GM08714 (cell line): ENCODE results near the gene FAF2.

Experiments
- H3K4me3 ChIP-seq: fragments of 200-500 bp; sonication (Bioruptor generic); 2 replicates; pipeline ENCODE4 v1.5.1; 2014; ENCODE audit warnings: mild to moderate bottlenecking, low read length, inconsistent platforms
- ZNF274 ChIP-seq: IDR thresholded peaks from 2 replicates; pipeline ENCODE4 v1.6.1; 2012; ENCODE audit warnings: mild to moderate bottlenecking, low read depth, low read length

Gene FAF2

DNA sequence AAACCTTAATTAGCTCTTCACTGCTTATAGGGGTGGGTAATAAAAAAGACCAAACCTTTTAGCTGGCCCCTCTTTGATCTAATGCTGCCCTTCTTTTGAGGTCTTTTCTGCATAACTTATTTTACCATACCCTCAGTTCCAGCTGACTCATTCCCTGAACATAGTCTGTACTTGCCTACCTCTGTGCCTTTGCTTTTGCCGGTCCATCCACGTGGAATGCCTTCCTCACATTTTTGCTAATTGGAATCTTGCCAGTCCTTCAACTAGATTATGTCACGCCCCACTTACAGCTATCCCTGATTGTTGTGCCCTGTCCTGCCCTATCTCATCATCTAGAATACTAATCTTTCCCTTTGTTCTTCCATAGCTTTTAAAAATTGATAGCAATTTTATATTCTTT is 44.2 kb downstream of the FAF2 start:
- TF ChIP-seq ZNF274, result no peak
- no peak overlapping the region for H3K4me3 ChIP-seq

DNA sequence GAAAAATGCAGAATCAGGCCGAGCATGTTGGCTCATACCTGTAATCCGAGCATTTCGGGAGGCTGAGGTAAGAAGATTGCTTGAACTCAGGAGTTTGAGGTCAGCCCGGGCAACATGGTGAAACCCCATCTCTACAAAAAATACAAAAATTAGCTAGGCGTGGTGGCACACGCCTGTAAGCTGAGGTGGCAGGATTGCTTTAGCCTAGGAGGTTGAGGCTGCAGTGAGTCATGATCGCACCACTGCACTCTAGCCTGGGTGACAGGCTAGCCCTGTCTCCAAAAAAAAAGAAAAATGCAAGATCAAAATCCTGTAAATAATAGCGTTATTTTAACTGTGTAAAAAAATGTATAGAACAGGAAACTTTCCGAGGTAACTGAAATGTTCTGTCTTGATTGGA is 49.7 kb downstream of the FAF2 start:
- TF ChIP-seq ZNF274, result no peak
- H3K4me3 ChIP-seq, result no peak overlapping the region

DNA sequence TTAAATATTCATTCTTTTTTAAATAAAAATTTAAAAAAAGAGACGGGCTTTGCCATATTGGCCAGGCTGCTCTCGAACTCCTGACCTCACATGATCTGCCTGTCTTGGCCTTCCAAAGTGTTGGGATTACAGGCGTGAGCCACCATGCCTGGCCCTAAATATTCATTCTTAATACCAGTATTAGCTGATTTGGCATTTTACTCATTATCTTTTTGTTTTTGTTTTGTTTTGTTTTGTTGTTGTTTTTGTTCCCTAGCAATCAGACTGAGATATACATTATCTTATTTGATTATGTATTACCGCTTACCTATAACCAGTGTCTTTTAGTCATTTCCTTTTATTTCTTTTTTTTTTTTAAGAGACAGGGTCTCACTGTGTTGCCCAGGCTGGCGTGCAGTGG is 51.1 kb downstream of the FAF2 start:
- TF ChIP-seq ZNF274, result no peak
- H3K4me3 ChIP-seq, result no peak overlapping the region

DNA sequence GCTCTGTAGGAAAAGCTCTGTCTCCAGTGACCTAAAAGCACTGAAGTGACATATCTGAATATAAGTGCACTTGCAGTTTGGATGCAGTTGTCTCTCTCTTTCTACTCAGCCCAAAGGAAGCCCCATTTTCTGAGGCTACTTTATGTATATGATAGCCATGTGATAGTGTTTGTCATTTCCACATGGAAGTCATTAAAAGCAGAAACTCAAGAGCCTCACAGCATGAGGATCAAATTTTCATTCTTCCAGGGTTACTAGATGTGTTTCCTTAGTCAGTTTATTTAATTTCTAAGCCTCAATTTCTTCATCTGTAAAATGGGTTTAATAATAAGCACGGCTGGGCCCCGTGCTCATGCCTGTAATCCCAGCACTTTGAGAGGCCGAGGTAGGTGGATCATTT is 52.3 kb downstream of the FAF2 start:
- no peak overlapping the region for H3K4me3 ChIP-seq
- TF ChIP-seq ZNF274, result no peak

DNA sequence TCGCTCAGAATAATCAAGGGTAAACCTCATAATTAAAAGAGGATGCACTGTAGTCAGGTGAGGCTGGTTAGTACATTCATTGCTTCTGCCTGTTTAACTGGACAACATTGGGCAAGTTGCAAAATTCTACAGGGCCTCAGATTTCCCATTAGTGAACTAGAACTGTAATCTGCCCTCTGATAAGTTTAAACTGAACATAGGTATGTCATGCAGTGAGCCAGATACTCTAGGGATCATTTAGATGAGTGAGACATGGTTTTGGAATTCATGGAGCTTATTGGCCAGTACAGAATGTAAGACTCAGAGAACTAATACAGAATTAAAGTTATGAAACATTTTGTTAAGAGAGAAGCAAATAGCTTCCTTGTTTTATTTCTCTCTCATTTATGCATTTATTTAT is 53.1 kb downstream of the FAF2 start:
- TF ChIP-seq ZNF274, result no peak

DNA sequence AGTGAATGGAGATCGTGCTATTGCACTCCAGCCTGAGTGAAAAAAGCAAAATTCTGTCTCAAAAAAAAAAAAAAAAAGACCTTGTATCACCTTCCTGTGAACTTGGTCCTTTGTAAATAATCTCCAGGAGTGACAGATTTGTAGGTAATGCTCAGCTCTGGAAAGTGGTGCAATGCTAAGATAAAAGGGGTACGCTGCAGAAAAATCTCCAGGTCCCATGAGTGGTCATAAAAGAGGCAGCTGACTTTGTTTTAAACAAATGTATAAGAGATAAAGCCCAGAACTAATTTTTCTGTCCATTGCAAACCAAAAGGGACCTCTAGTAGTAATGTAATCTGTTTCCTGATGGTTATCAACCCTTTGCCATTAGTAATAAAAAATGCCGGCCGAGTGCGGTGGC is 55.3 kb downstream of the FAF2 start:
- no peak overlapping the region for H3K4me3 ChIP-seq
- no peak for TF ChIP-seq ZNF274

More for the DNA sequence above, 53.1 kb downstream of the FAF2 start:
- H3K4me3 ChIP-seq, result no peak overlapping the region

DNA sequence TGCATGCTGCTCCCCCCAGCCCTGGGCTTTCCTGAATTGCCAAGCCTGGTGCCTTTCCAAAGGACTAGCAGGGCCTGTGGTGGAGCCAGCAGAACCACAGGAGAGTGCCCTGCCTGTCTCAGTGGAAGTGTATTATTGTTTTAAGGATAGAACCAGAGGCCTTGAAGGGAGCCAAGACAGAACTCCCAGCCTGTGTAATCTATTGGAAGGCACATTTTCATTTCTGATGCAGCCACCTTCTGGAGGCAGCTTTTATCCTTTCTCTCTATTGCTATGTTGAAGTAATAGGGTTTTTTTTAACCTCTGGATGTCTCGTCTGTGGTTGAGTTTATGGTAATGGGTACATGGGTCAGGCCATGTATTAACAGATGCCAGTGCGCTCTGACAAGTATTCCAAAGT is 59.7 kb downstream of the FAF2 start:
- H3K4me3 ChIP-seq, result no peak overlapping the region
- no peak for TF ChIP-seq ZNF274

DNA sequence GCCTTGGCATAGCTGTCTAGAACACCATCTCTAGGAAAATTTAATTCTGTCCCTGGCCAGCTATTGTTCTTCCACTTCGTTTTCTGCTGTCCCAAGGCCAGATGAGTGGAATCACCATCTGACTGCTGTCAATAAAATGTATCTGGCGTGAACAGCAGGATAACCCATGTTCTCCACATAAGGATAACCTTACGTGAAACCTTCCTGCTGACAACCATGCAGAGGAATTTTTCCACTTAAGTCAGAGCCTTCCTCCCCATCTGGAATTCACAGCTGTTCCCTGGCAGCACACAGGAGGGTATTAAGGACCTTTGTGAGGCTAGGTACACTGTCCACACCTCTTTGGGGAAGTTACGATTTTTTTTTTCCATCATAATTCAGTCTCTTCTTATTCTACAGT is 60.4 kb downstream of the FAF2 start:
- TF ChIP-seq ZNF274, result no peak
- no peak overlapping the region for H3K4me3 ChIP-seq

DNA sequence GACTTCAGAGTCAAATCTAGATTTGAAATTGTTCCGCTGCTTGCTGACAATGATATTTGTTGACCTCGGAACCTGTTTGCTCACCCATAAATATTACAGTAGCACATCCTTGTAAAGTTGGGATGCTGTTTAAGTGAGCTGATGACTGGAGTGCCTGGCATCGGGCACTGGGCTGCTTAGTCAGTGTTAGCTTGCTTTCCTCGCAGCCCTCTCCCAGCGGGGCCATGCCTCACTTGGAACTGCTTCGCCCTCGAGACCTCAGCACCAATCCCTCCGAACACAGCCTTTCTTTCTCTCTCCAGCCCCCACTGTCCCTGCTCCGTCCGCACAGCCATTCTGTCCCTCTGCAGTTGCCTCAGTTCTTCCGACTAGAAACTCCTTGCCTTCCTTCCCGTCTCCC is 65.6 kb downstream of the FAF2 start:
- H3K4me3 ChIP-seq, result no peak overlapping the region

DNA sequence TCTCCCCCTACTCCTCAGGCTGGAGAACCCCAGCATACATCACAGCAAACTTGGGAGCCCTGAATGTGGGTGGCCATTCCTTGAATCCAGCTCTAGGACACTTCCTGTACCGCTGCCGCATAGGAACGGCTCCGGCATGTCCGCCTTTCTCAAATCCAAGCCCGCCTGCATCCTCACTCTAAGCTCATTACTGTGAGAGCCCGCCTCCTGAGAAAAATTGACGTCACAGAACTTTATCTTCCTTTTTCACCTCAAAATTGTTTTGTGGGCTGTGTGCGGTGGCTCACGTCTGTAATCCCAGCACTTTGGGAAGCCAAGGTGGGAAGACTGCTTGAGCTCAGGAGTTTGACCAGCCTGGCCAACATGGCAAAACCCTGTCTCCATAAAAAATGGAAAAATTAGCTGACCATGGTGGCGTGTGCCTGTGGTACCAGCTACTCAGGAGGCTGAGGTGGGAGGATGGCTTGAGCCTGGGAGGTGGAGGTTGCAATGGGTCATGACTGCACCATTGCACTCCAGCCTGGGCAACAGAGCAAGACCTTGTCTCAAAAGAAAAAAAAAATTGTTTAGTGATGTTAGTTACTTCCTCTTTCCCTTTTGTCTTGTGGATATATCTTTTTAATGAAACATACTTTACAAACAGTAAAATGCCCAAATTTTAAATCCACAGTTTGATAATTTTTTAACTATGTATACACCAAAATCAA is 66.2 kb downstream of the FAF2 start:
- H3K4me3 ChIP-seq, result no peak overlapping the region
- no peak for TF ChIP-seq ZNF274

More for the DNA sequence above, 65.6 kb downstream of the FAF2 start:
- TF ChIP-seq ZNF274, result no peak

DNA sequence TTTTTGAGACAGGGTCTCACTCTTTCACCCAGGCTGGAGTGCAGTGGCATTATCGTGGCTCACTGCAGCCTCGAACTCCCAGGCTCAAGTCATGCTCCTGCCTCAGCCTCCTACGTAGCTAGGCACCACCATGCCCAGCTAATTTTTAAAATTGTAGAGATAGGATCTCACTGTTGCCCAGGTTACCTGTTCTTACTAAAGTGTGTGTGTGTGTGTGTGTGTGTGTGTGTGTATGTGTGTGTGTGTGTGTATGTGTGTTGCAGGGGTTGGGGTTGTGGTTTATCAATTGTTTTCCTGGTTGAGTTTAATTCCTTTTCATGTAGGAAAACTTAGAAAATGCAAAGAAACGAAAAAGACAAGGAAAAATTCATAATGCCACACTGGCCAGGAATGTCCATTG is 67.2 kb downstream of the FAF2 start:
- H3K4me3 ChIP-seq, result no peak overlapping the region
- TF ChIP-seq ZNF274, result no peak

DNA sequence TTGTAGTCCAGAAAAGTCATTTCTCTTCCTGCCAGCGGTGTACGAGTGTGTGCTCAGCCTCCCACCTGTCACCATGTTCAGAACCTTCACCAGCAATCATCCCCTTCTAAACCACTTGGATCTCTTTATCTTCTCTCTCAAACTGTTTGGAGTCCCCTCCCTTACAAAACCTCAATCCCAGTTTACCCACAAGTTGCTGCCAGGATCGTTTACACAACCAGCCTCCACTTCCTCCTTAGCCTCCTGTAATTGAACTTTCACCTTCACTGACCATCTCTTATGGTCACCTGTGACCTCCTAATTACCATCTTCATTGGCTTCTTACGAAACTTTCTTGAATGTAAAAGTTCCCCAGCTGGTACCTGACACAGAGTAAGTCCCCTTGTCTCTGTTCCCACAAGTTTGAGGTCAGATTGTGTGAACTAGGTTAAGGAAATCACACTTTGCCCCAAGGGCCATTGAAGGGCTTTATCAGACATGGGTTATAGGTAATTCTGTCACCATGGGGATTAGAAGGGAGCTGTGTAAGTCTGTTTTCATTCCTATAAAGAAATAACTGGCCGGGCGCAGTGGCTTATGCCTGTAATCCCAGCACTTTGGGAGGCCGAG is 69.0 kb downstream of the FAF2 start:
- no peak for TF ChIP-seq ZNF274
- H3K4me3 ChIP-seq, result no peak overlapping the region

DNA sequence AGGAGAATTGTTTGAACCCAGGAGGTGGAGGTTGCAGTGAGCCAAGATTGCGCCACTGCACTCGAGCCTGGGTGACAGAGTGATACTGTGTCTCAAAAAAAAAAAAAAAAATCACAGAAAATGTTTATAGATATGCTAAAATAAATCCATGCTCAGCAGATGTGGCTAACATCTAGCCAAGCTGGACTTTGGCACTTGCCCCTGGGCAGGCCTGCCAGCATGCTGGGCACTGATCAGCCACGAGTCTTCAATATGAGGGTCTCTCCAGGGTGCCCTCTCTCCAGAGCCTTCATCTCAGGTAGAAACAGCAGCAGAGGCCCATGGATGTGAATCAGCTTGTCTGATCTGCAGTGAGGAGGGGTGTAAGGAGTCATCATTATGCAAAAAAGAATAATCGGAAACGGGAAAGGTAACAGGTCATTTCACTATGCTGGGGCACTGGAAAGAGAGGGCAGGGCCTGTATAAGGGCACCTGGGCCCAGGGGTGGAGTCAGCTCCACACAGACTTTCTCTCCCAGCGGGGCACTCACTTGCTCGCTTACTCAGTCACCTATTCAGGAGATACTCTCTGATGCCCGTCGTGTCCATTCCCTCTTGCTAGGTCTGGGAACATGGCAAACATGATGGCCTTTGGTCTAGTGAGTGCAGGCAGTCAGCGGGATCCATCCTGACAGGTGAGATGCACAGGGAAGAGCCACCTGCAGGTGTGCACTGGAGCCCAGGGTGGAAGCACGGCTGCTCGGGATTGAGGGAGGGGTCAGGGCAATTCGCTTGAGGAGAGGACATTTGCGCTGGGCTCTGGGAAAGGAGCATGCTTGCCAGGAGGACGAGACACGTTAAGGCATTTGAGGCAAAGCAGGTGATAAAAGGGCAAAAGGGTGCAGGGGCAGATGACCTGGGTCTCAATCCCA is 71.9 kb downstream of the FAF2 start:
- no peak for TF ChIP-seq ZNF274
- no peak overlapping the region for H3K4me3 ChIP-seq

DNA sequence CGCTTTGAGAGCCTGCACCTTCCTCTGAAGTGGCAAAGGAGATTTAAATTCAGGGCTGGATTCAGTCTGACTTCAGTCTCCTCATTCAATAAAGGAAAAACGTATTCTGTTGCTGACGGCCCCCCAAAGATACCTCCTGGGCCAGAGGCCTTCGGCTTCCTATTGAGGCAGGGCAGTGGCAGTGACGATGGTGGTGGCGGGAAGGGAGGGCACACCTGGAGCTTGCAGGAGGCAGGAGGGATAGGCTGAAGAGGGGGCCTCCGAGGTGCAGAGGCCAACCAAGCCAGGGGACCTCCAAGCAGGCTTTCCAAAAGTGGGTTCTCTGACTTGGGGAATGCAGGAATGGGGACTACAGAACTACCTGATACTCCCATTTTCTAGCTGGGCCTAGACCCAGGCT is 73.1 kb downstream of the FAF2 start:
- no peak overlapping the region for H3K4me3 ChIP-seq
- no peak for TF ChIP-seq ZNF274

DNA sequence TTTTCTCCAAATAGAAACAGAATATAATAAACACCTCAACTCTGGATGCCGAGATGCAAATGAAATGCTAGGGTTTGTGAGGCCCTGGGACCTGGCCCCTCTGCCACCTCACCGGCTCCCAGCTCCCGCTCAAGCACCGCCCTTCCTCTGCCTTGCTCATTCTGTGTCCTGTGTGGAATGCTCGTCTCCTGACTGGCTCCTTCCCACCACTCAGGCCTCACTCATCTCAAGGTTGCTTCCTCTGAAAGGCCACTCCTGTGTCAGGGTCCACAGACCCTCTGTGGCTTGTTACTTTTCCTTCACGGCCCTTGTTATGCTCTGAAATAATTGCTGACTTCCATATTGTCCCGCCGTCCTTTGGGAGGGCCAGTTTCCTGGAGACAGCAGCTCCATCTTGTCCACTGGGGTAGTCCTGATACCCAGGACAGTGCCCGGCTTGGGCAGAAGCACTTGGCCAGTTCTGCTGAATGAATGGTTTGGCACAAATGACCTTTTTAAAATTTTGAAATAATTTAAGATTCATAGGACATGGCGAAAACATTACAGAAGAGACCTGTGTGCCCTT is 73.6 kb downstream of the FAF2 start:
- no peak for TF ChIP-seq ZNF274
- H3K4me3 ChIP-seq, result no peak overlapping the region

DNA sequence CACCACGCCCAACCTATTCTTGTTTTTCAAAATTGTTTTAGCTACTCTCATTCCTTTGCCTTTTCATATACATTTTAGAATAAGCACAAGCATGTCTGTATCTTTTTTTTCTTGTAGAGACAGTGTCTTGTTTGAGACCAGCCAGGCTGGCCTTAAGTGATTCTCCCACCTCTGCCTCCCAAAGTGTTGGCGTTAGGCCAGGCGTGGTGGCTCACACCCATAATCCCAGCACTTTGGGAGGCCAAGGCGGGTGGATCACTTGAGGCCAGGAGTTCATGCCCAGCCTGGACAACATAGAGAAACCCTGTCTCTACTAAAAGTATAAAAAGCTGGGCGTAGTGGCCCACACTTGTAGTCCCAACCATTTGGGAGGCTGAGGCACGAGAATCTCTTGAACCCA is 76.0 kb downstream of the FAF2 start:
- TF ChIP-seq ZNF274, result no peak
- no peak overlapping the region for H3K4me3 ChIP-seq
